ENCODE results near the gene GPHN.

- TF ChIP-seq CTCF (IDR thresholded peaks at IDR 0.05) (no peak), POLR2A (IDR thresholded peaks at IDR 0.05) (no peak)
These were observed 130.7 kb downstream of the GPHN start for GRCh38 chr14:66638689-66639088.

All from heart left ventricle (tissue), 13 donors.